OCI-LY3 (cell line): ENCODE data around the gene RGS14.

ENCODE experiments used
- CTCF ChIP-seq: fragments of 200-600, 300-600 bp; sonication (generic); IDR thresholded peaks from 2 replicates; pipeline ENCODE4 v1.5.1; 2014; ENCODE audit warnings: antibody characterized with exemption, low read length, low read depth
- EZH2phosphoT487 ChIP-seq: fragments of 200-600 bp; shearing (Covaris generic); IDR thresholded peaks from 2 replicates; pipeline ENCODE4 v1.6.1; 2018; ENCODE audit warnings: antibody characterized with exemption, mixed run types, low read depth

GRCh38 chr5:177385720-177386119, 28.0 kb downstream of the RGS14 start:
- TF ChIP-seq CTCF = no peak
- no peak for TF ChIP-seq EZH2phosphoT487
